GM18520 (cell line): ENCODE results near the gene SPOCK2.
"Not testable (repeated sequence)": the region's sequence is repeated elsewhere in the genome, so short reads cannot be mapped to it uniquely, and the experiment has no call there.

ENCODE experiments used
- ATAC-seq: cut with Tn5 transposase; IDR thresholded peaks from one replicate; pipeline ENCODE4 v1.9.1; 2021; ENCODE audit not compliant: unreplicated experiment

Gene SPOCK2

GRCh38 chr10:72087969-72088888 lies at the start of gene SPOCK2:
Gene SPOCK2, minus strand, starts transcription at chr10:72088551. Its CDS starts 223 bp downstream, at chr10:72088328.
- no peak for ATAC-seq

GRCh38 chr10:72137583-72137982 lies 49.2 kb upstream of the SPOCK2 start:
- no peak for ATAC-seq

GRCh38 chr10:72136225-72136624 lies 47.9 kb upstream of the SPOCK2 start:
- ATAC-seq = not testable (repeated sequence)

- no peak for ATAC-seq
Measured at GRCh38 chr10:72134785-72135767, 46.7 kb upstream of the SPOCK2 start.

GRCh38 chr10:72133517-72133916 lies 45.2 kb upstream of the SPOCK2 start:
- ATAC-seq = peak; percentile 89

GRCh38 chr10:72132854-72133253 lies 44.5 kb upstream of the SPOCK2 start:
- no peak for ATAC-seq

- ATAC-seq = no peak
Measured at GRCh38 chr10:72127571-72127970, 39.2 kb upstream of the SPOCK2 start.

GRCh38 chr10:72126872-72127232 lies 38.5 kb upstream of the SPOCK2 start:
- no peak for ATAC-seq

- no peak for ATAC-seq
Measured at GRCh38 chr10:72126184-72126871, 38.0 kb upstream of the SPOCK2 start.

- ATAC-seq = no peak
Measured at GRCh38 chr10:72124989-72125388, 36.6 kb upstream of the SPOCK2 start.

GRCh38 chr10:72124381-72124780 lies 36.0 kb upstream of the SPOCK2 start:
- ATAC-seq = no peak

- no peak for ATAC-seq
Measured at GRCh38 chr10:72123616-72124015, 35.3 kb upstream of the SPOCK2 start.

- no peak for ATAC-seq
Measured at GRCh38 chr10:72122221-72122620, 33.9 kb upstream of the SPOCK2 start.

GRCh38 chr10:72121389-72121788 lies 33.0 kb upstream of the SPOCK2 start:
- ATAC-seq = no peak

- no peak for ATAC-seq
Measured at GRCh38 chr10:72116372-72116771, 28.0 kb upstream of the SPOCK2 start.

GRCh38 chr10:72114706-72115450 lies 26.5 kb upstream of the SPOCK2 start:
- ATAC-seq = no peak

- ATAC-seq = no peak
Measured at GRCh38 chr10:72110673-72111401, 22.5 kb upstream of the SPOCK2 start.

GRCh38 chr10:72109636-72110157 lies 21.3 kb upstream of the SPOCK2 start:
- no peak for ATAC-seq
